ENCODE measurements around the gene SMCO1. TPM values are rescaled to one million over a fixed set of nuclear protein-coding genes. Genes with fewer than 3 reads are reported as not detected.
"Not testable (repeated sequence)": the region's sequence is repeated elsewhere in the genome, so short reads cannot be mapped to it uniquely, and the experiment has no call there.

SMCO1 gene
- total RNA-seq, 4 donors from 2014 or later = not detected

DNA sequence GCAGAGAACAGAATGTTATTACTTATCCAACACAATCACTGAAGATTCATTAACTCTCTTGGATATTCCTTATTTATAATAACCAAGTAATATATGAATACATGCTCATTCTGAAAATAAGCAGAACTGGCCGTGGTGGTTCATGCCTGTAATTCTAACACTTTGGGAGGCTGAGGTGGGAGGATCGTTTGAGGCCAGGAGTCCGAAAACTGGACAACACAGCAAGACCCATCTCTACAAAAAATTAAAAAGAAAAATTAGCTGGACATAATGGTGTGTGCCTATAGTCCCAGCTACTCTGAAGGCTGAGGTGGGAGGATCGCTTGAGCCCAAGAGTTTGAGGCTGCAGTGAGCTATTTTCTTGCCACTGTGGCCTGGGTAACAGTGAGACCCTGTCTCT, 37.5 kb downstream of the SMCO1 start:
- no peak overlapping the region for H3K4me3 ChIP-seq
- H3K36me3 ChIP-seq = peaks cover 3 to 99% of the 10 kb centered on the region in 2 donors
- no peaks in the 10 kb centered on the region for H3K4me1 ChIP-seq
- H3K27ac ChIP-seq = no peak overlapping the region
- H3K9me3 ChIP-seq = no peaks in the 10 kb centered on the region
- TF ChIP-seq, protein P1, sequence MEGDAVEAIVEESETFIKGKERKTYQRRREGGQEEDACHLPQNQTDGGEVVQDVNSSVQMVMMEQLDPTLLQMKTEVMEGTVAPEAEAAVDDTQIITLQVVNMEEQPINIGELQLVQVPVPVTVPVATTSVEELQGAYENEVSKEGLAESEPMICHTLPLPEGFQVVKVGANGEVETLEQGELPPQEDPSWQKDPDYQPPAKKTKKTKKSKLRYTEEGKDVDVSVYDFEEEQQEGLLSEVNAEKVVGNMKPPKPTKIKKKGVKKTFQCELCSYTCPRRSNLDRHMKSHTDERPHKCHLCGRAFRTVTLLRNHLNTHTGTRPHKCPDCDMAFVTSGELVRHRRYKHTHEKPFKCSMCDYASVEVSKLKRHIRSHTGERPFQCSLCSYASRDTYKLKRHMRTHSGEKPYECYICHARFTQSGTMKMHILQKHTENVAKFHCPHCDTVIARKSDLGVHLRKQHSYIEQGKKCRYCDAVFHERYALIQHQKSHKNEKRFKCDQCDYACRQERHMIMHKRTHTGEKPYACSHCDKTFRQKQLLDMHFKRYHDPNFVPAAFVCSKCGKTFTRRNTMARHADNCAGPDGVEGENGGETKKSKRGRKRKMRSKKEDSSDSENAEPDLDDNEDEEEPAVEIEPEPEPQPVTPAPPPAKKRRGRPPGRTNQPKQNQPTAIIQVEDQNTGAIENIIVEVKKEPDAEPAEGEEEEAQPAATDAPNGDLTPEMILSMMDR (IDR thresholded peaks at IDR 0.05) = no peak
- no peak for TF ChIP-seq POLR2AphosphoS5 (IDR thresholded peaks at IDR 0.05)
- no peak for TF ChIP-seq POLR2A (IDR thresholded peaks at IDR 0.05)
- no peak for TF ChIP-seq EP300 (IDR thresholded peaks at IDR 0.05)
- no peak for ATAC-seq
- no peaks in the 10 kb centered on the region for H3K27me3 ChIP-seq
- 98 to 100% methylated on average over 1 to 4 of the region's 4 CpGs for WGBS, 2 donors (ENCODE audit: low coverage in 1 of 2)

DNA sequence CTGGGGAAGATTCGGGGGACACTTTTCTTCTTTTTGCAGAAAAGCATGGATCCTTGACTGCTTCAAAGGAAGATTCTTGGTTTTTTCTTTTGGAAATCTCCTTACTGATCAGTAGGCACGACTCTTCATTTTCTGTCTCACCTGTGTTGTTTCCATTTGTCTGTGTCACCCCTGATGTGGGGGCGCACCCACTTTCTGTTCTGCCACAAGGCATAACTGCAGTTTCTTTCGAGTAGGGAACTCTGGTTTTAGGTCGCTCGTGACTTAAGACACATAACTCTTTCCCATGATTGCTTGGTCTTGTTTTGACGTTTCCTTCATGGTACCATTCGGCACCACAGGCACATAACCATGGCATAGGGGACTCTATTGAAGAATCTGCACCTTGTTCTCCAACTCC, 42.9 kb downstream of the SMCO1 start:
- Histone ChIP-seq H3K9me3 (no peaks in the 10 kb centered on the region), H3K4me3 (no peak overlapping the region), H3K36me3 (peaks cover 3 to 87% of the 10 kb centered on the region in 2 donors), H3K4me1 (no peaks in the 10 kb centered on the region), H3K27me3 (no peaks in the 10 kb centered on the region), H3K27ac (no peak overlapping the region)
- WGBS, 2 donors (ENCODE audit: low coverage in 1 of 2) = 83 to 91% methylated on average over 7 to 8 of the region's 8 CpGs
- no peak for ATAC-seq
- no peak for TF ChIP-seq EP300 (IDR thresholded peaks at IDR 0.05)
- TF ChIP-seq, protein P1 (IDR thresholded peaks at IDR 0.05) = no peak

DNA sequence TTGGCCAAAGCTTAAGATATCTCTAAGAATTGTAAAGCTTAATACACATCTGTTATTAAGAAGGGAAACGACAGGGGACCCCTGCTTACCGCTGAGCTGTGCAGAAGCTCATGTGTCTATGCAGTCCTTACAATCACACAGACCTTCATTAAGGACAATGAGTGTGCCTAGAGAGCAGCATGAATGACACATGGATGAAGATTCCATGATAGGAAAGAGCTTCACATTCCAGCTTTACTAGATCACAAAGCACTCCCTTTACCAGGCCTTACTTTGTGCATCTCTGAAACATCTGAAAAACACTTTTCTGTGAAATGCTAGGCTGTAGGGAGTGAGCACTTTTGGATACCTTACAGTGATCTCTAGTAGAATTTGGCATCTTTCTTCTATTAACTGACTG, 43.6 kb downstream of the SMCO1 start:
- ATAC-seq = no peak
- Histone ChIP-seq H3K27me3 (no peaks in the 10 kb centered on the region), H3K4me1 (no peaks in the 10 kb centered on the region), H3K9me3 (no peaks in the 10 kb centered on the region), H3K27ac (no peak overlapping the region), H3K4me3 (no peak overlapping the region), H3K36me3 (peaks cover 3 to 85% of the 10 kb centered on the region in 2 donors)
- WGBS, 2 donors (ENCODE audit: low coverage in 1 of 2) = 75% methylated on average over 2 of the region's 2 CpGs; no CpG with 5 or more reads in 1 of the 2 donors
- TF ChIP-seq, protein P1 (IDR thresholded peaks at IDR 0.05) = no peak
- TF ChIP-seq POLR2A (IDR thresholded peaks at IDR 0.05) (no peak), POLR2AphosphoS5 (IDR thresholded peaks at IDR 0.05) (no peak), EP300 (IDR thresholded peaks at IDR 0.05) (no peak)

DNA sequence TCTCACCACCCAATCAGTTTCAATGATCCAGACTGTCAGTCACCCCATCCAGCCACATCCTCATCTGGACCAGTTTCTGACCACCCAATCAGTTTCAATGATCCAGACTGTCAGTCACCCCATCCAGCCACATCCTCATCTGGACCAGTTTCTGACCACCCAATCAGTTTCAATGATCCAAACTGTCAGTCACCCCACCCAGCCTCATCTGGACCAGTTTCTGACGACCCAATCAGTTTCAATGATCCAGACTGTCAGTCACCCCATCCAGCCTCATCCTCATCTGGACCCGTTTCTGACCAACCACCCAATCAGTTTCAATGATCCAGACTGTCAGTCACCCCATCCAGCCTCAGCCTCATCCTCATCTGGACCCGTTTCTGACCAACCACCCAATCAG, 45.0 kb downstream of the SMCO1 start:
- not testable (repeated sequence) for H3K4me1 ChIP-seq, H3K27me3 ChIP-seq, H3K9me3 ChIP-seq, H3K4me3 ChIP-seq, H3K27ac ChIP-seq, ATAC-seq
- peaks cover 3 to 71% of the 10 kb centered on the region in 2 donors for H3K36me3 ChIP-seq
- 85 to 100% methylated on average over 2 to 3 of the region's 3 CpGs for WGBS, 2 donors (ENCODE audit: low coverage in 1 of 2)

DNA sequence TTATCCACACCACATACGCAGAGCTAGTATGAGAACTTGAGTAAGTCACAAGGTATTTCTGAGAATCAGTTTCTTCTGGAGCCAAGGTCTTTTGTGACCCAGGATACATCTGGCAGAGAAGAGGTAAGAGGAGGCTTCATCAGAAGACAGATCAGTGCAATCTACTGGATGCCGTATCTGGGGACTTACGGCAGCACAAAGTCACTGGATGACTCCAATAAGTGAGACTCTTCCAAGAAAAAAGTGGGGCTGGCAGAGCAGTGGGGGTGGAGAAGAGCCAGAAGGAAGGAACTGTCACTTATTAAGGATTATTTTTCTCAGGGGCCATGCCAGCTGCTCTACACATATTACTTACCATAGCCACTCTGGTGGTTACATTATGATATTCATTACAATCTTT, 51.3 kb downstream of the SMCO1 start:
- H3K27ac ChIP-seq = no peak overlapping the region
- no peak overlapping the region for H3K4me3 ChIP-seq
- no peaks in the 10 kb centered on the region for H3K9me3 ChIP-seq
- no peaks in the 10 kb centered on the region for H3K27me3 ChIP-seq
- ATAC-seq = no peak
- no peaks in the 10 kb centered on the region for H3K4me1 ChIP-seq
- TF ChIP-seq POLR2A (IDR thresholded peaks at IDR 0.05) (no peak), POLR2AphosphoS5 (IDR thresholded peaks at IDR 0.05) (no peak), EP300 (IDR thresholded peaks at IDR 0.05) (no peak)
- TF ChIP-seq, protein P1 (IDR thresholded peaks at IDR 0.05) = no peak
- H3K36me3 ChIP-seq = peaks cover 0 to 30% of the 10 kb centered on the region in 2 donors
- 78 to 96% methylated on average over 3 of the region's 3 CpGs for WGBS, 2 donors (ENCODE audit: low coverage in 1 of 2)

DNA sequence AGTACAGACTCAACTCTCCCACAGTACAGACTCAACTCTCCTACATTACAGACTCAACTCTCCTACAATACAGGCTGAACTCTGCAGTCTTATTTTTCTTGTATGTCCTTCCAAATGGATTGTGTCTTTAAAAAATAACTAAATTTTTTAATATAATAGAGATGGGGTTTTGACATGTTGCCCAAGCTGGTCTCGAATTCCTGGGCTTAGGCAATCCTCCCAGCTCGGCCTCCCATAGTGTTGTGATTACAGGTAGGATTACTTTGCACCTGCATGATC, 51.7 kb downstream of the SMCO1 start:
- Histone ChIP-seq H3K27me3 (no peaks in the 10 kb centered on the region), H3K36me3 (peaks cover 0 to 28% of the 10 kb centered on the region in 2 donors), H3K4me3 (no peak overlapping the region), H3K9me3 (no peaks in the 10 kb centered on the region), H3K4me1 (no peaks in the 10 kb centered on the region), H3K27ac (no peak overlapping the region)
- 100% methylated on average over 2 of the region's 2 CpGs for WGBS, 2 donors (ENCODE audit: low coverage in 1 of 2)
- no peak for ATAC-seq
- TF ChIP-seq POLR2AphosphoS5 (IDR thresholded peaks at IDR 0.05) = no peak
- TF ChIP-seq, protein P1 (IDR thresholded peaks at IDR 0.05) = no peak
- no peak for TF ChIP-seq POLR2A (IDR thresholded peaks at IDR 0.05)
- TF ChIP-seq EP300 (IDR thresholded peaks at IDR 0.05) = no peak

DNA sequence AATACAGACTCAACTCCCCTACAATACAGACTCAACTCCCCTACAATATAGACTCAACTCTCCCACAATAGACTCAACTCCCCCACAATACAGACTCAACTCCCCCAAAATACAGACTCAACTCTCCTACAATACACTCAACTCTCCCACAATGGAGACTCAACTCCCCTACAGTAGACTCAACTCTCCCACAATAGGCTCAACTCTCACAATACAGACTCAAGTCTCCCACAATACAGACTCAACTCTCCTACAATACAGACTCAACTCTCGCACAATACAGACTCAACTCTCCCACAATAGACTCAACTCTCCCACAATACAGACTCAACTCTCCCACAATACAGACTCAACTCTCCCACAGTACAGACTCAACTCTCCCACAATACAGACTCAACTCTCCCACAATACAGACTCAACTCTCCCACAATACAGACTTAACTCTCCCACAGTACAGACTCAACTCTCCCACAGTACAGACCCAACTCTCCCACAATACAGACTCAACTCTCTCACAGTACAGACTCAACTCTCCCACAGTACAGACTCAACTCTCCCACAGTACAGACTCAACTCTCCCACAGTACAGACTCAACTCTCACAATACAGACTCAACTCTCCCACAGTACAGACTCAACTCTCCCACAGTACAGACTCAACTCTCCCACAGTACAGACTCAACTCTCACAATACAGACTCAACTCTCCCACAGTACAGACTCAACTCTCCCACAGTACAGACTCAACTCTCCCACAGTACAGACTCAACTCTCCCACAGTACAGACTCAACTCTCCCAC, 52.3 kb downstream of the SMCO1 start:
- H3K4me1 ChIP-seq, H3K4me3 ChIP-seq, H3K27me3 ChIP-seq, H3K27ac ChIP-seq, H3K9me3 ChIP-seq, ATAC-seq: not testable (repeated sequence)
- WGBS, 2 donors (ENCODE audit: low coverage in 1 of 2) = 89 to 100% methylated on average over 1 of the region's 1 CpG
- peaks cover 0 to 26% of the 10 kb centered on the region in 2 donors for H3K36me3 ChIP-seq

Measured in gastroesophageal sphincter (tissue), 4 donors.